HEK293 (cell line): ENCODE results near the gene TRIM56.

Source experiments
- CTCF ChIP-seq: fragments of 450-650 bp; formaldehyde crosslinking; IDR thresholded peaks from 2 replicates; pipeline ENCODE4 v1.5.1; 2016; ENCODE audit warnings: missing biosample characterization, missing genetic modification characterization
- KLF7 ChIP-seq: fragments of 450-650 bp; formaldehyde crosslinking; IDR thresholded peaks from 2 replicates; pipeline ENCODE4 v1.5.1; 2016; ENCODE audit warnings: missing biosample characterization, missing genetic modification characterization, borderline replicate concordance
- PRDM10 ChIP-seq: fragments of 450-650 bp; formaldehyde crosslinking; IDR thresholded peaks from 2 replicates; pipeline ENCODE4 v1.5.1; 2016; ENCODE audit warnings: missing biosample characterization, missing genetic modification characterization
- ZBTB1 ChIP-seq: fragments of 450-650 bp; formaldehyde crosslinking; IDR thresholded peaks from 2 replicates; pipeline ENCODE4 v1.5.1; 2016; ENCODE audit warnings: missing biosample characterization, missing genetic modification characterization
- ZNF560 ChIP-seq: fragments of 450-650 bp; formaldehyde crosslinking; IDR thresholded peaks from 2 replicates; pipeline ENCODE4 v1.5.1; 2017; ENCODE audit warnings: missing biosample characterization, missing genetic modification characterization, borderline replicate concordance
- ZNF645 ChIP-seq: fragments of 450-650 bp; formaldehyde crosslinking; IDR thresholded peaks from 2 replicates; pipeline ENCODE4; 2016; ENCODE audit warnings: missing biosample characterization, missing genetic modification characterization
- ZNF704 ChIP-seq: fragments of 450-650 bp; formaldehyde crosslinking; IDR thresholded peaks from 2 replicates; pipeline ENCODE4 v1.5.1; 2016; ENCODE audit warnings: missing biosample characterization, missing genetic modification characterization
- ZNF76 ChIP-seq: fragments of 450-650 bp; formaldehyde crosslinking; IDR thresholded peaks from 2 replicates; pipeline ENCODE4; 2016; ENCODE audit warnings: low read depth, missing biosample characterization, missing genetic modification characterization, borderline replicate concordance
- ZSCAN5A ChIP-seq: fragments of 450-650 bp; formaldehyde crosslinking; IDR thresholded peaks from 2 replicates; pipeline ENCODE4 v1.5.1; 2016; ENCODE audit warnings: missing biosample characterization, missing genetic modification characterization

- TF ChIP-seq PRDM10 (tag by site-specific recombination) = peak; percentile 57; the same call in 1 of the 2 replicates
- no peak for TF ChIP-seq ZBTB1
- peak; percentile 39; the same call in 1 of the 2 replicates for TF ChIP-seq CTCF (tag by site-specific recombination)
- no peak for TF ChIP-seq ZNF560
- TF ChIP-seq ZNF76 (tag by site-specific recombination) = 0 out of 2 replicates have a peak, but pooled peaks have one; percentile 16
- no peak for TF ChIP-seq ZNF704
- TF ChIP-seq KLF7 (tag by site-specific recombination) = no peak
- TF ChIP-seq ZSCAN5A (tag by site-specific recombination) = no peak
- no peak for TF ChIP-seq ZNF645
These were observed 41.6 kb downstream of the TRIM56 start, which contains the start of gene SERPINE1 for GRCh38 chr7:101126651-101127459.
